Measurements from ENCODE around the gene SLC1A5. TPM values are rescaled to one million over a fixed set of nuclear protein-coding genes. Genes with fewer than 3 reads are reported as not detected.
"Not testable (repeated sequence)": the region's sequence is repeated elsewhere in the genome, so short reads cannot be mapped to it uniquely, and the experiment has no call there.

The SLC1A5 gene
- total and polyA plus RNA-seq, 12 donors, result 3.2 to 30.5 (median 6.2) TPM

GRCh38 chr19:46806656-46807055, 18.3 kb upstream of the SLC1A5 start:
- ATAC-seq (no peak), DNase-seq (no peak)
- Histone ChIP-seq H3K9me3 (no peaks in the 10 kb centered on the region), H3K27ac (no peak overlapping the region), H3K4me3 (no peak overlapping the region), H3K4me1 (no peaks in the 10 kb centered on the region), H3K36me3 (no peaks in the 10 kb centered on the region), H3K27me3 (no peaks in the 10 kb centered on the region)
- no peak for TF ChIP-seq CTCF (IDR thresholded peaks at IDR 0.05)
- WGBS, 2 donors, result 82 to 88% methylated on average over 7 of the region's 7 CpGs
- intact Hi-C loops (cut with DNase I), result no loop called here

DNA sequence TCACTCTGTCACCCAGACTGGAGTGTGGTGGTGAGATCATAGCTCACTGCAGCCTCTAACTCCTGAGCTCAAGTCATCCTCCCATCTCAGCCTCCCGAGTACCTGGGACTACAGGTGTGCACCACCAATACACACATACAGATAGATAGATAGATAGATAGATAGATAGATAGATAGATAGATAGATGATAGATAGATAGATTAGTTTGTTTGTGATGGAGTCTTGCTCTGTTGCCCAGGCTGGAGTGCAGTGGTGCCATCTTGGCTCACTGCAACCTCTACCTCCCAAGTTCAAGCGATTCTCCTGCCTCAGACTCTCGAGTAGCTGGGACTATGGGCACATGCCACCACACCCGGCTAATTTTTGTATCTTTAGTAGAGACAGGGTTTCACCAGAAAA, 16.0 kb upstream of the SLC1A5 start:
- H3K27me3 ChIP-seq; ATAC-seq; intact Hi-C loops (cut with DNase I); H3K27ac ChIP-seq; H3K36me3 ChIP-seq; H3K9me3 ChIP-seq; H3K4me3 ChIP-seq; H3K4me1 ChIP-seq; DNase-seq: not testable (repeated sequence)
- WGBS, 2 donors, result 91 to 93% methylated on average over 4 of the region's 4 CpGs

DNA sequence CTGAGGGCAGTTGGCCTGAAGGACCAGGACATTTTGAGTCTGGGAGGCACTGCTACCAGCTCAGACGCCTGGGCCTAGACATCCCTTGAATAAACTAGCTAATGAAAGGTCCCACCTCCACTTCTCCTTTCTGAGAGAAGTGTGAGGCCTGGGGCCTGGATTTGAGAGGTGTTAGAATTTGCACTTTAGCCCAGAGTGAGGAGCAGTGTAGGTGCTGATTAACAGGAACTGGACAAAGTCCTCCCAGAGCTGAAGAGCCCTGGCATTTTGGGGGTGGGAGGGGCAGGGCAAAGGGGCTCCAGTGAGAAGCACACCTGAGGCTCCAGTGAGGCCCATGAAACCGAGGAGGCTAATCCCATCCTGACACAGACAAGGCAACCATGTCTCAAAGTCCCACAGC, 15.2 kb upstream of the SLC1A5 start:
- WGBS, 2 donors, result 80% methylated on average over 2 of the region's 2 CpGs
- DNase-seq, result no peak
- Histone ChIP-seq H3K27ac (no peak overlapping the region), H3K4me1 (no peaks in the 10 kb centered on the region), H3K36me3 (no peaks in the 10 kb centered on the region), H3K9me3 (no peaks in the 10 kb centered on the region), H3K4me3 (no peak overlapping the region), H3K27me3 (no peaks in the 10 kb centered on the region)
- intact Hi-C loops (cut with DNase I), result no loop called here
- ATAC-seq, result no peak
- no peak for TF ChIP-seq CTCF (IDR thresholded peaks at IDR 0.05)

DNA sequence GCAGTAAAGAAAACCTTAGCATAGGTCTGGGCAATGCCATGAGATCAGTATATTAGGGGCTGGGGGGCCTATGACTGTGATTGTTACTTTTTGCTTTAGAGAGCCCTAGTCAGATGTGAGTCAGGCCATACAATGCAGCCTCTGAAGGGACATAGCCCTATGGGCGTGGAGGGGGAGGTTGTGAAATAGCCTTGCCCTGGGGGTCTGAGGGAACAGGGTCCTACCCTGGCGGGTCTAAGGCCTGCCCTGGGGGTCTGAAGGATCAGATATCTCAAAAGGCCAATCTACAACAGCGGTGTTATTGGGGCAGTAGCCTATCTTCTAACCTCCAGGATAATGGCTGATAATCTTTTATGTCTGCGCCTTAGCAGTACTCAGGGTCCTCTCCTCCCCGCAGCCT, 13.8 kb upstream of the SLC1A5 start:
- Histone ChIP-seq H3K27me3 (no peaks in the 10 kb centered on the region), H3K4me3 (no peak overlapping the region), H3K4me1 (no peaks in the 10 kb centered on the region), H3K27ac (no peak overlapping the region), H3K36me3 (no peaks in the 10 kb centered on the region), H3K9me3 (no peaks in the 10 kb centered on the region)
- WGBS, 2 donors, result 96 to 97% methylated on average over 5 of the region's 5 CpGs
- intact Hi-C loops (cut with DNase I), result no loop called here
- TF ChIP-seq CTCF (IDR thresholded peaks at IDR 0.05), result no peak
- no peak for DNase-seq
- no peak for ATAC-seq

GRCh38 chr19:46798713-46799112, 10.3 kb upstream of the SLC1A5 start:
- intact Hi-C loops (cut with DNase I), result no loop called here
- no peaks in the 10 kb centered on the region for H3K27me3 ChIP-seq
- peaks cover 0 to 4% (median 0%) of the 10 kb centered on the region in 9 donors for H3K4me1 ChIP-seq
- H3K27ac ChIP-seq, result no peak overlapping the region
- ATAC-seq (no peak), DNase-seq (no peak)
- no peak overlapping the region for H3K4me3 ChIP-seq
- no peaks in the 10 kb centered on the region for H3K9me3 ChIP-seq
- WGBS, 2 donors, result 96 to 100% methylated on average over 2 of the region's 2 CpGs
- TF ChIP-seq CTCF (IDR thresholded peaks at IDR 0.05), result no peak
- no peaks in the 10 kb centered on the region for H3K36me3 ChIP-seq

All from heart right ventricle (tissue), 16 donors.